Left ventricle myocardium inferior (tissue), 1 donor: Measurements from ENCODE around the gene MAP7D3. TPM values are rescaled to one million over a fixed set of nuclear protein-coding genes. Genes with fewer than 3 reads are reported as not detected.
"Not testable (repeated sequence)": the region's sequence is repeated elsewhere in the genome, so short reads cannot be mapped to it uniquely, and the experiment has no call there.

Experiments
- DNase-seq: peaks from one replicate; pipeline ENCODE4 v3.0.0-alpha.2; 2020
- H3K27ac ChIP-seq: fragments of 200-600 bp; replicated peaks from 2 replicates; pipeline ENCODE4 v1.8.0; 2021
- H3K27me3 ChIP-seq: fragments of 200-600 bp; 2 replicates; pipeline ENCODE4 v1.8.0; 2021; ENCODE audit warnings: low read depth
- H3K36me3 ChIP-seq: fragments of 200-600 bp; 2 replicates; pipeline ENCODE4 v1.8.0; 2021
- H3K4me1 ChIP-seq: fragments of 200-600 bp; 2 replicates; pipeline ENCODE4 v1.8.0; 2021
- H3K4me3 ChIP-seq: fragments of 200-600 bp; 2 replicates; pipeline ENCODE4 v1.8.0; 2021; ENCODE audit warnings: mild to moderate bottlenecking, moderate library complexity
- H3K9me3 ChIP-seq: fragments of 200-600 bp; replicated peaks from 2 replicates; pipeline ENCODE4 v1.8.0; 2021
- CTCF ChIP-seq: fragments of 200-600 bp; IDR thresholded peaks from 2 replicates; pipeline ENCODE4 v1.8.0; 2021; ENCODE audit warnings: antibody characterized with exemption, mild to moderate bottlenecking, borderline replicate concordance
- intact Hi-C: fragments of 100-400 bp; cut with micrococcal nuclease; formaldehyde crosslinking; loops from one replicate; pipeline ENCODE4 v1.11.0; 2022
- long read RNA-seq: library from polyadenylated mRNA; unstranded; transcript quantifications from one replicate; pipeline ENCODE4 v2.0.0, GENCODE V29; 2021
- total RNA-seq: library from RNA; stranded (reverse); fragmentation: NEBNext Ultra II Directional; extraction: Animal tissue kit (Norgen Biotek cat#: 25700); gene quantifications from one replicate; pipeline ENCODE4 v1.2.1, GENCODE V29; 2021
- donor health status: DM: no; HTN: yes; CAD: no; lungs with severe emphysema.

The MAP7D3 gene
- total RNA-seq, result 13.8 TPM
- long read RNA-seq, full-length matches to known transcripts, result 20 of 28 reads
- long read RNA-seq, partial matches to known transcripts, result 5 of 28 reads
- long read RNA-seq, other reads (novel, unspliced or antisense), result 3 of 28 reads

GRCh38 chrX:136251041-136251991 is at the start of gene MAP7D3:
Gene MAP7D3 (minus strand): TSS chrX:136251400. CDS start chrX:136251358, 42 bp downstream.
- Histone ChIP-seq H3K27ac (peak within 1 kb of the TSS; percentile 84), H3K36me3 (no peaks in the 10 kb centered on the region), H3K4me3 (peak within 1 kb of the TSS; percentile 85), H3K4me1 (peaks cover 9% of the 10 kb centered on the region), H3K9me3 (no peaks in the 10 kb centered on the region), H3K27me3 (no peaks in the 10 kb centered on the region)
- peak; percentile 69 for DNase-seq
- TF ChIP-seq CTCF, result no peak
- intact Hi-C loops, result no loop called here

- H3K4me1 ChIP-seq, intact Hi-C loops, H3K36me3 ChIP-seq, H3K9me3 ChIP-seq, DNase-seq, H3K27me3 ChIP-seq, H3K4me3 ChIP-seq, H3K27ac ChIP-seq: not testable (repeated sequence)
Measured at GRCh38 chrX:136300721-136301120, 49.5 kb upstream of the MAP7D3 start, which contains the start of gene ADGRG4. Gene ADGRG4 (plus strand): TSS chrX:136300963. CDS start chrX:136308778, 7,815 bp downstream.

GRCh38 chrX:136295380-136295779 is 44.2 kb upstream of the MAP7D3 start:
- no peak for TF ChIP-seq CTCF
- no peak for DNase-seq
- no peaks in the 10 kb centered on the region for H3K9me3 ChIP-seq

GRCh38 chrX:136292656-136293055 is 41.5 kb upstream of the MAP7D3 start:
- TF ChIP-seq CTCF, result no peak
- H3K27ac ChIP-seq, result no peak overlapping the region
- no peak for DNase-seq
- H3K27me3 ChIP-seq, result no peaks in the 10 kb centered on the region
- H3K9me3 ChIP-seq, result no peaks in the 10 kb centered on the region
- H3K4me3 ChIP-seq, result no peak overlapping the region
- no peaks in the 10 kb centered on the region for H3K4me1 ChIP-seq
- intact Hi-C loops, result no loop called here
- no peaks in the 10 kb centered on the region for H3K36me3 ChIP-seq

More at GRCh38 chrX:136295380-136295779, 44.2 kb upstream of the MAP7D3 start:
- no peaks in the 10 kb centered on the region for H3K4me1 ChIP-seq
- no peak overlapping the region for H3K4me3 ChIP-seq
- H3K36me3 ChIP-seq, result no peaks in the 10 kb centered on the region
- H3K27me3 ChIP-seq, result no peaks in the 10 kb centered on the region
- intact Hi-C loops, result no loop called here
- H3K27ac ChIP-seq, result no peak overlapping the region

- H3K36me3 ChIP-seq, result no peaks in the 10 kb centered on the region
- TF ChIP-seq CTCF, result no peak
- no peak for DNase-seq
Measured at GRCh38 chrX:136291824-136292223, 40.6 kb upstream of the MAP7D3 start.

GRCh38 chrX:136286375-136286774 is 35.2 kb upstream of the MAP7D3 start:
- intact Hi-C loops, DNase-seq, H3K27me3 ChIP-seq, H3K36me3 ChIP-seq, H3K9me3 ChIP-seq, H3K27ac ChIP-seq, H3K4me1 ChIP-seq, H3K4me3 ChIP-seq: not testable (repeated sequence)

More at GRCh38 chrX:136291824-136292223, 40.6 kb upstream of the MAP7D3 start:
- H3K27me3 ChIP-seq, result no peaks in the 10 kb centered on the region
- intact Hi-C loops, result no loop called here
- H3K4me3 ChIP-seq, result no peak overlapping the region
- no peaks in the 10 kb centered on the region for H3K4me1 ChIP-seq
- no peak overlapping the region for H3K27ac ChIP-seq
- no peaks in the 10 kb centered on the region for H3K9me3 ChIP-seq
